GM18870 (cell line): Measurements from ENCODE around the gene HIF1A.
"Not testable (repeated sequence)": the region's sequence is repeated elsewhere in the genome, so short reads cannot be mapped to it uniquely, and the experiment has no call there.

Experiments used
- ATAC-seq: cut with Tn5 transposase; IDR thresholded peaks from one replicate; pipeline ENCODE4 v1.9.1; 2021; ENCODE audit warnings: moderate library complexity; ENCODE audit not compliant: unreplicated experiment

HIF1A gene

GRCh38 chr14:61694830-61695694 lies at the start of gene HIF1A:
TSS of gene HIF1A (plus strand) at chr14:61695513. CDS start at chr14:61695805, 292 bp downstream.
- ATAC-seq: peak; percentile 88

GRCh38 chr14:61646366-61647116 lies 48.8 kb upstream of the HIF1A start:
- no peak for ATAC-seq

GRCh38 chr14:61647704-61648103 lies 47.6 kb upstream of the HIF1A start:
- ATAC-seq: no peak

- no peak for ATAC-seq
Observed at GRCh38 chr14:61648377-61648776, 46.9 kb upstream of the HIF1A start.

- ATAC-seq: no peak
Observed at GRCh38 chr14:61649283-61649682, 46.0 kb upstream of the HIF1A start.

- ATAC-seq: no peak
Observed at GRCh38 chr14:61651355-61651754, 44.0 kb upstream of the HIF1A start.

GRCh38 chr14:61652526-61653262 lies 42.6 kb upstream of the HIF1A start:
- no peak for ATAC-seq

- ATAC-seq: no peak
Observed at GRCh38 chr14:61653507-61653906, 41.8 kb upstream of the HIF1A start.

- ATAC-seq: no peak
Observed at GRCh38 chr14:61654026-61654425, 41.3 kb upstream of the HIF1A start.

GRCh38 chr14:61655777-61656176 lies 39.5 kb upstream of the HIF1A start:
- ATAC-seq: no peak

- ATAC-seq: no peak
Observed at GRCh38 chr14:61656341-61656740, 39.0 kb upstream of the HIF1A start.

- not testable (repeated sequence) for ATAC-seq
Observed at GRCh38 chr14:61658111-61658510, 37.2 kb upstream of the HIF1A start.

- ATAC-seq: no peak
Observed at GRCh38 chr14:61659582-61659981, 35.7 kb upstream of the HIF1A start.

GRCh38 chr14:61661471-61662400 lies 33.6 kb upstream of the HIF1A start:
- ATAC-seq: peak; percentile 5

GRCh38 chr14:61662437-61663311 lies 32.6 kb upstream of the HIF1A start:
- ATAC-seq: peak; percentile 80

- ATAC-seq: no peak
Observed at GRCh38 chr14:61663312-61663979, 31.9 kb upstream of the HIF1A start.

- no peak for ATAC-seq
Observed at GRCh38 chr14:61668282-61668681, 27.0 kb upstream of the HIF1A start.

- ATAC-seq: no peak
Observed at GRCh38 chr14:61670576-61670975, 24.7 kb upstream of the HIF1A start.

GRCh38 chr14:61671082-61671481 lies 24.2 kb upstream of the HIF1A start:
- ATAC-seq: peak; percentile 86
